ENCODE results near the gene TAX1BP1.

DNA sequence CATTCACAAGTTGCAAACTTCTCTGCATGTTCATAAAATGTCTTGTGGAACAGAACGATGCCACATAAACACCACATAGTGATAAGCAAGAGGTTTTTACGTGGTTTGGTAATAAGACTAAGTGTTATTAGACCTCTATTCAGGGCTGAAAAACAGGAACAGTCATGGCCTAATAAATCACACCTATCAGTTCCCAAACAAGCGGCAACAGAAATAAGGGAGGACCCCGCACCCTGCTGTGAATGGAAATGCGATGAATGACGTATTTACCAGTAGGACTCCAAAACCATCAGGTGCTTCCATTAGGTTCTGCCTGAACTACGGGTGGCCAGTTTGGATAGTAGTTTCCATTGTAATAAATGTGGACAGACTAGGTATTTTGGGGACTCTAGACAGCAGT lies 129.1 kb downstream of the TAX1BP1 start:
- TF ChIP-seq, protein P1, sequence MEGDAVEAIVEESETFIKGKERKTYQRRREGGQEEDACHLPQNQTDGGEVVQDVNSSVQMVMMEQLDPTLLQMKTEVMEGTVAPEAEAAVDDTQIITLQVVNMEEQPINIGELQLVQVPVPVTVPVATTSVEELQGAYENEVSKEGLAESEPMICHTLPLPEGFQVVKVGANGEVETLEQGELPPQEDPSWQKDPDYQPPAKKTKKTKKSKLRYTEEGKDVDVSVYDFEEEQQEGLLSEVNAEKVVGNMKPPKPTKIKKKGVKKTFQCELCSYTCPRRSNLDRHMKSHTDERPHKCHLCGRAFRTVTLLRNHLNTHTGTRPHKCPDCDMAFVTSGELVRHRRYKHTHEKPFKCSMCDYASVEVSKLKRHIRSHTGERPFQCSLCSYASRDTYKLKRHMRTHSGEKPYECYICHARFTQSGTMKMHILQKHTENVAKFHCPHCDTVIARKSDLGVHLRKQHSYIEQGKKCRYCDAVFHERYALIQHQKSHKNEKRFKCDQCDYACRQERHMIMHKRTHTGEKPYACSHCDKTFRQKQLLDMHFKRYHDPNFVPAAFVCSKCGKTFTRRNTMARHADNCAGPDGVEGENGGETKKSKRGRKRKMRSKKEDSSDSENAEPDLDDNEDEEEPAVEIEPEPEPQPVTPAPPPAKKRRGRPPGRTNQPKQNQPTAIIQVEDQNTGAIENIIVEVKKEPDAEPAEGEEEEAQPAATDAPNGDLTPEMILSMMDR (conservative IDR thresholded peaks at IDR 0.05; ENCODE audit: low read depth in 2 of 2) = no peak
- TF ChIP-seq POLR2AphosphoS5 (IDR thresholded peaks at IDR 0.05; ENCODE audit: low read depth) (no peak), JUNB (IDR thresholded peaks at IDR 0.05; ENCODE audit: unreplicated experiment) (no peak), ZNF331 (CRISPR knock-in tag; IDR thresholded peaks at IDR 0.05; ENCODE audit: low read depth) (no peak), EZH2phosphoT487 (IDR thresholded peaks at IDR 0.05; ENCODE audit: unreplicated experiment) (no peak), EZH2 (IDR thresholded peaks at IDR 0.05; ENCODE audit: low read depth, unreplicated experiment) (no peak)
- TF ChIP-seq, protein P2, sequence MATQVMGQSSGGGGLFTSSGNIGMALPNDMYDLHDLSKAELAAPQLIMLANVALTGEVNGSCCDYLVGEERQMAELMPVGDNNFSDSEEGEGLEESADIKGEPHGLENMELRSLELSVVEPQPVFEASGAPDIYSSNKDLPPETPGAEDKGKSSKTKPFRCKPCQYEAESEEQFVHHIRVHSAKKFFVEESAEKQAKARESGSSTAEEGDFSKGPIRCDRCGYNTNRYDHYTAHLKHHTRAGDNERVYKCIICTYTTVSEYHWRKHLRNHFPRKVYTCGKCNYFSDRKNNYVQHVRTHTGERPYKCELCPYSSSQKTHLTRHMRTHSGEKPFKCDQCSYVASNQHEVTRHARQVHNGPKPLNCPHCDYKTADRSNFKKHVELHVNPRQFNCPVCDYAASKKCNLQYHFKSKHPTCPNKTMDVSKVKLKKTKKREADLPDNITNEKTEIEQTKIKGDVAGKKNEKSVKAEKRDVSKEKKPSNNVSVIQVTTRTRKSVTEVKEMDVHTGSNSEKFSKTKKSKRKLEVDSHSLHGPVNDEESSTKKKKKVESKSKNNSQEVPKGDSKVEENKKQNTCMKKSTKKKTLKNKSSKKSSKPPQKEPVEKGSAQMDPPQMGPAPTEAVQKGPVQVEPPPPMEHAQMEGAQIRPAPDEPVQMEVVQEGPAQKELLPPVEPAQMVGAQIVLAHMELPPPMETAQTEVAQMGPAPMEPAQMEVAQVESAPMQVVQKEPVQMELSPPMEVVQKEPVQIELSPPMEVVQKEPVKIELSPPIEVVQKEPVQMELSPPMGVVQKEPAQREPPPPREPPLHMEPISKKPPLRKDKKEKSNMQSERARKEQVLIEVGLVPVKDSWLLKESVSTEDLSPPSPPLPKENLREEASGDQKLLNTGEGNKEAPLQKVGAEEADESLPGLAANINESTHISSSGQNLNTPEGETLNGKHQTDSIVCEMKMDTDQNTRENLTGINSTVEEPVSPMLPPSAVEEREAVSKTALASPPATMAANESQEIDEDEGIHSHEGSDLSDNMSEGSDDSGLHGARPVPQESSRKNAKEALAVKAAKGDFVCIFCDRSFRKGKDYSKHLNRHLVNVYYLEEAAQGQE (IDR thresholded peaks at IDR 0.05; ENCODE audit: unreplicated experiment) = no peak
